Measurements from ENCODE around the gene ZSCAN21.

DNA sequence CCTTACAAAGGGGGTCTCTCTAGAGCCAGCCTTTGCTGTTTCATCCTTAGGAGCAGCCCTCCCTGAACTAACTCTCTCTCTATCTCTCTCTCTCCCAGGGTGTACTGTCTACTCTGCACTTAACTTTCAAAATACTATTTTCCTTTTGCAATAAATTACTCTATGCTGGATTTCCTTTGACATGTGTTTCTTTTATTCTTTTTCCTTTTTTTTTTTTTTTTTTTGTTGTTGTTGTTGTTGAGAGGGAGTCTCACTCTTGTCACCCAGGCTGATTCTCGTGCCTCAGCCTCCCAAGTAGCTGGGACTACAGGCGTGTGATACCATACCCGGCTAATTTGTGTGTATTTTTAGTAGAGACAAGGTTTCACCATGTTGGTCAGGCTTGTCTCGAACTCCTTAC lies 33.4 kb downstream of the ZSCAN21 start:
- TF ChIP-seq EZH2 (IDR thresholded peaks at IDR 0.05), result no peak
- TF ChIP-seq FOXP2 (optimal IDR thresholded peaks at IDR 0.05; ENCODE audit: control extremely low read depth, extremely low read length, insufficient read depth), result no peak

Data from SK-N-MC (cell line).